DOHH2 (cell line): ENCODE measurements around the gene WDR49.

Source experiments
- EZH2phosphoT487 ChIP-seq: fragments of 200-600 bp; sonication (generic); IDR thresholded peaks from 2 replicates; pipeline ENCODE4 v1.6.1; 2017; ENCODE audit warnings: borderline replicate concordance, mild to moderate bottlenecking, antibody characterized with exemption, low read length, moderate library complexity, mixed read lengths
- TF ChIP-seq, protein P1 (sequence below): fragments of 200-600 bp; sonication (generic); IDR thresholded peaks from one replicate; pipeline ENCODE4 v1.5.1; 2014; ENCODE audit warnings: antibody characterized with exemption, mild to moderate bottlenecking, low read depth, low read length; ENCODE audit not compliant: poor library complexity, severe bottlenecking

DNA sequence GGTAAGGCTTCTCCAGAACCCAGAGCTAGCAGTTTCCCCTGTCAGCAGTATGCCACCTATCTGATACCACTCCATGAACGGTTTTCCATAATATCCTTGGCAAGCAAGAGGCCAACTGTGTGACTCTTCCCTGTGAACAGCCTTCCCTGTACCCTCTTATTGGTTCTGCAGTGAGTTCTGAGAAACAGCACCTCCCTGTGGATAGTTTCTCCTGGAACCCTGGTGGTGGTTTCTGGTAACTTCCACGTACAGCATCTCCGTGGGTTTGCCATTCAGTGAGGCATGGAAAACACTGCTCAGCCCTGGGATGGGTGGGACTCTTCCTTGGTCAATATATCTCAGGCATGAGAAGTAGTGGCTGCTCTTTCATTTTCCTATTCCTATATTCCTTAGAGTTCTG, 160.5 kb downstream of the WDR49 start:
- TF ChIP-seq, protein P1, sequence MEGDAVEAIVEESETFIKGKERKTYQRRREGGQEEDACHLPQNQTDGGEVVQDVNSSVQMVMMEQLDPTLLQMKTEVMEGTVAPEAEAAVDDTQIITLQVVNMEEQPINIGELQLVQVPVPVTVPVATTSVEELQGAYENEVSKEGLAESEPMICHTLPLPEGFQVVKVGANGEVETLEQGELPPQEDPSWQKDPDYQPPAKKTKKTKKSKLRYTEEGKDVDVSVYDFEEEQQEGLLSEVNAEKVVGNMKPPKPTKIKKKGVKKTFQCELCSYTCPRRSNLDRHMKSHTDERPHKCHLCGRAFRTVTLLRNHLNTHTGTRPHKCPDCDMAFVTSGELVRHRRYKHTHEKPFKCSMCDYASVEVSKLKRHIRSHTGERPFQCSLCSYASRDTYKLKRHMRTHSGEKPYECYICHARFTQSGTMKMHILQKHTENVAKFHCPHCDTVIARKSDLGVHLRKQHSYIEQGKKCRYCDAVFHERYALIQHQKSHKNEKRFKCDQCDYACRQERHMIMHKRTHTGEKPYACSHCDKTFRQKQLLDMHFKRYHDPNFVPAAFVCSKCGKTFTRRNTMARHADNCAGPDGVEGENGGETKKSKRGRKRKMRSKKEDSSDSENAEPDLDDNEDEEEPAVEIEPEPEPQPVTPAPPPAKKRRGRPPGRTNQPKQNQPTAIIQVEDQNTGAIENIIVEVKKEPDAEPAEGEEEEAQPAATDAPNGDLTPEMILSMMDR = peak; percentile 65
- no peak for TF ChIP-seq EZH2phosphoT487
